ENCODE data around the gene MAMLD1.
A peak's percentile ranks its signal among the peaks of the same experiment; 100 is the strongest.

MAMLD1 gene

DNA sequence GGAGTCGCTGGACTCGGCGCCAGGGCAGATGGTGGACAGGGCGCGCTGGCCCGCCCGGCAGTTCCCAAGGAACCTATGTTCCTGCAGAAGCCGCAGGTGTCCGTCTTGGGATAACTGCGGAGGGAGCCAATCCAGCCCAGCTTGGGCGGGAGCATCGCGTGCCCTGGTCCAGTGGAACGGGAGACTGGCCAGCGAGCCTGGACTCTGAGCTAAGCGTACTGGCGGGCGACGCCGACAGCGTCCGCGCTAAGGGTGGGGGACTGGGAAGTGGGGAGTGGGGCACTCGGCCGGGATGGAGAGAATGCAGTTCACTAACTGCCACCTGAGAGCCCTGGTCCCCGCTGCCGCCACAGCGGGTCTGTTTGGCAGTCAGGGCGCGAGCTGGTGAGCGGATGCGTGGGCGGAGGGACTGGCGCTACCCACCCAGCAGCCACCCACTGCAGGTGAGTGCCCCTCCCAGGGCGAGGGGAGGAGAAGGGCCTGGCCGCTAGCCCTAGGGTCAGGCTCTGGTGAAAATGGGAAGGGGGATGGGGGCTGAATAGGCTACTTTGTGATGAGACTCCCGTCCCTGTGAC is 1.3 kb upstream of the MAMLD1 start:
- no peak overlapping the region for H3K18ac ChIP-seq (ENCODE audit: low read depth in 1 of 2, low read length in 2 of 2)
- H4K91ac ChIP-seq (ENCODE audit: low read length) = no peak overlapping the region
- no peaks in the 10 kb centered on the region for H3K9me3 ChIP-seq (ENCODE audit: control insufficient read depth, low read length)
- no peak overlapping the region for H2BK5ac ChIP-seq (ENCODE audit: low read depth, low read length, poor library complexity, severe bottlenecking)
- peak overlapping the region; percentile 77 for H3K9ac ChIP-seq (ENCODE audit: low read length)
- no peak overlapping the region for H2BK12ac ChIP-seq (ENCODE audit: low read length in 2 of 2)
- H2BK120ac ChIP-seq (ENCODE audit: low read depth, low read length) = no peak overlapping the region
- H3K4me1 ChIP-seq (ENCODE audit: control insufficient read depth, insufficient read depth, low read depth, low read length) = peaks cover 12% of the 10 kb centered on the region
- H3K27me3 ChIP-seq (ENCODE audit: control insufficient read depth in 1 of 2, insufficient read depth in 1 of 2, low read length in 2 of 2) = peaks cover 0 to 42% of the 10 kb centered on the region in 2 experiments
- no peak overlapping the region for H3K4ac ChIP-seq (ENCODE audit: low read depth in 1 of 2, low read length in 2 of 2)
- no peak overlapping the region for H2AK5ac ChIP-seq (ENCODE audit: low read length, severe bottlenecking)
- peak overlapping the region; percentile 87 for H3K4me2 ChIP-seq (ENCODE audit: low read length, poor library complexity, severe bottlenecking)
- peak; percentile 25 for DNase-seq
- 2% methylated on average over 24 of the region's 37 CpGs for WGBS
- no peak overlapping the region for H3K14ac ChIP-seq (ENCODE audit: low read length in 2 of 2)
- H3K23ac ChIP-seq (ENCODE audit: low read length in 2 of 2) = no peak overlapping the region
- no peak overlapping the region for H3K27ac ChIP-seq (ENCODE audit: low read length, poor library complexity, severe bottlenecking)
- H2AFZ ChIP-seq (ENCODE audit: low read depth, low read length) = no peak overlapping the region
- peak overlapping the region; percentile 50 to 82 for H3K4me3 ChIP-seq (ENCODE audit: insufficient read depth in 1 of 2, low read depth in 1 of 2, low read length in 2 of 2)
- H3K36me3 ChIP-seq (ENCODE audit: control insufficient read depth in 1 of 2, insufficient read depth in 2 of 2, low read depth in 1 of 2, low read length in 2 of 2) = no peaks in the 10 kb centered on the region
- H3K79me1 ChIP-seq (replicated peaks; ENCODE audit: low read length, poor library complexity, severe bottlenecking) = no peaks in the 10 kb centered on the region
- no peak overlapping the region for H4K8ac ChIP-seq (ENCODE audit: low read length)
- H2BK15ac ChIP-seq (ENCODE audit: low read depth, poor library complexity, severe bottlenecking) = no peak overlapping the region

DNA sequence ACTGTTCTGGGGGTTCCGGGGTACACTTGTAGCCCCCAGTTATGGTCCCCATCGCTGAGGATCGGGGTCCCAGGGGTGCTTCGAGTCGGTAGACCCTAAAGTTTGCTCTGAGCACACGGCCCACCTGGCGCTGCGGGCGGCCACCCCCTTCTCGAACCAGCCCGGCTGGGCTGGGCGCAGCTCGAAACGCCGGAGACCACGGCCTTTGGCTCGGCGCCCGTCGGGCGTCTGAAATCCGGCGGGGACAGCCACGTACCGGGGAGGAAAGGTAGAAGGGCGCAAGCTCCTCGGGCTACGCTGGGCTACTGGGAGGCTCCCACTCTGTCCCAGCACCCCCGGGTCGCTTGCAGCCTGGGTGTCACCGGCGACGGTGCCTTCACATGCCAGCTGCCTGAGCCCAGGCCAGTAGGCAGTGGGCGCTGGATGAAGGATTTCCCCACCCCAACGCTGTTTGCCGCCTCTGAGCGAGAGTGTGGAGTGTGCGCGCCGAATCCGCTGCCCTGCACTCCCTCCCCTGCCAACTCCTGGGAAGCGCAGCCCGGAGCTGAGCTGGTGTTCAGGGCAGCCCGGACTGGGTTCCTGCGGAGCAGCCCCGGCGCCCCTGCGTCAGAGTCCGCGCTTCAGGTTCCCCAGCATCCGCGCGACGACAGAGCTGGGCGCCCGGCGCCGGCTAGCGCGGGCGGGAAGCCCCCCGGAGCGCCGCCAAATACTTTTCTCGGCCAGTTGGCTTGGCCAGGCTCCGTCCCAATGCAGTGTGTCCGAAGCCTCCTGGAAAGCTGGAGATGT is 637 bp downstream of the MAMLD1 start:
- Histone ChIP-seq H2AFZ (ENCODE audit: low read depth, low read length) (no peak overlapping the region), H3K36me3 (ENCODE audit: control insufficient read depth in 1 of 2, insufficient read depth in 2 of 2, low read depth in 1 of 2, low read length in 2 of 2) (no peaks in the 10 kb centered on the region), H3K9me3 (ENCODE audit: control insufficient read depth, low read length) (no peaks in the 10 kb centered on the region), H3K4me1 (ENCODE audit: control insufficient read depth, insufficient read depth, low read depth, low read length) (peaks cover 12% of the 10 kb centered on the region), H3K27me3 (ENCODE audit: control insufficient read depth in 1 of 2, insufficient read depth in 1 of 2, low read length in 2 of 2) (peaks cover 0 to 26% of the 10 kb centered on the region in 2 experiments), H2BK5ac (ENCODE audit: low read depth, low read length, poor library complexity, severe bottlenecking) (no peak overlapping the region), H3K23ac (ENCODE audit: low read length in 2 of 2) (no peak overlapping the region), H3K4ac (ENCODE audit: low read depth in 1 of 2, low read length in 2 of 2) (no peak overlapping the region), H3K27ac (ENCODE audit: low read length, poor library complexity, severe bottlenecking) (peak overlapping the region; percentile 43), H3K14ac (ENCODE audit: low read length in 2 of 2) (no peak overlapping the region), H2BK12ac (ENCODE audit: low read length in 2 of 2) (no peak overlapping the region), H2BK15ac (ENCODE audit: low read depth, poor library complexity, severe bottlenecking) (no peak overlapping the region), H3K4me2 (ENCODE audit: low read length, poor library complexity, severe bottlenecking) (peak overlapping the region; percentile 87), H3K18ac (ENCODE audit: low read depth in 1 of 2, low read length in 2 of 2) (peak overlapping the region; percentile 6 to 81), H3K79me1 (replicated peaks; ENCODE audit: low read length, poor library complexity, severe bottlenecking) (no peaks in the 10 kb centered on the region), H3K4me3 (ENCODE audit: insufficient read depth in 1 of 2, low read depth in 1 of 2, low read length in 2 of 2) (peak overlapping the region; percentile 72 to 82), H4K8ac (ENCODE audit: low read length) (no peak overlapping the region), H4K91ac (ENCODE audit: low read length) (peak overlapping the region; percentile 15), H3K9ac (ENCODE audit: low read length) (peak overlapping the region; percentile 77), H2BK120ac (ENCODE audit: low read depth, low read length) (no peak overlapping the region), H2AK5ac (ENCODE audit: low read length, severe bottlenecking) (no peak overlapping the region)
- WGBS = under 1% methylated on average over 48 of the region's 67 CpGs
- DNase-seq = peak; percentile 50

DNA sequence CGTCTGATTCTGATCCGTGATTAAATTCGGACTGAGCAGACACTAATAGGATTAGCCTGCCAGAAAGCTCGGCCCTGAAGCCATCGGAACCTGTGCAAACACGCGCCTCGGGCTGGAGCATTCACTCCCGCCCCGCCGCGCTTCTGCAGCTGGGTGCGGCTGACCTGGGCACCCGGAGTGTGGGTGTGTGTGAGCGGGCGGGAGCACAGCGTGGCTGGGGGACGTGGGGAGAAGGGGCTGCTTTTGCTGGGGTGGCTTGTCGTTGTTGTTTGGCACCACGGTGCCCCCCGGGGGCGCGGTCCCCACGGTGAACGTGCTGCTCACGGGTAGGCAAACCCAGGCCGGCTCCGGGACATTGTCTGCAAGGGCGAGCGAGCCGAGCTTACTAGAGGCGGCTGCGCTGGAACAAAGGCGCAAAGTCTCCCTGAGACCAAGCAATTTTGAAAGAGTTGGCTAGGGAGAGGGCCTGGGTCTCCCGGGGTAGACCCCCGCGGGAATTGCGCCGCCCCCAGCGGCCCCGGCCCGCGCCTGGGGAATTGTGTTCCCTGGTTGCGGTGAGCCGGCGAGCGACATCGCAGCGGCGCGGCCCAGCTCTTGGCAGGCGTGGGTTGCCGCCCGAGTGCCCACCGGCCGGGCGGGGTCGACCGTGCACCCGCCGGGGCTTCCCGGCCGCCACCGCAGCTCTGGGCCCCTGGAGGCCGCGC is 1.4 kb downstream of the MAMLD1 start:
- H3K4ac ChIP-seq (ENCODE audit: low read depth in 1 of 2, low read length in 2 of 2) = no peak overlapping the region
- no peak overlapping the region for H2BK12ac ChIP-seq (ENCODE audit: low read length in 2 of 2)
- peaks cover 0 to 20% of the 10 kb centered on the region in 2 experiments for H3K27me3 ChIP-seq (ENCODE audit: control insufficient read depth in 1 of 2, insufficient read depth in 1 of 2, low read length in 2 of 2)
- peaks cover 12% of the 10 kb centered on the region for H3K4me1 ChIP-seq (ENCODE audit: control insufficient read depth, insufficient read depth, low read depth, low read length)
- H2BK15ac ChIP-seq (ENCODE audit: low read depth, poor library complexity, severe bottlenecking) = no peak overlapping the region
- H3K18ac ChIP-seq (ENCODE audit: low read depth in 1 of 2, low read length in 2 of 2) = peak overlapping the region in 1 of 2 experiments; percentile 48
- no peaks in the 10 kb centered on the region for H3K79me1 ChIP-seq (replicated peaks; ENCODE audit: low read length, poor library complexity, severe bottlenecking)
- no peak overlapping the region for H4K91ac ChIP-seq (ENCODE audit: low read length)
- no peaks in the 10 kb centered on the region for H3K36me3 ChIP-seq (ENCODE audit: control insufficient read depth in 1 of 2, insufficient read depth in 2 of 2, low read depth in 1 of 2, low read length in 2 of 2)
- peak overlapping the region; percentile 72 to 82 for H3K4me3 ChIP-seq (ENCODE audit: insufficient read depth in 1 of 2, low read depth in 1 of 2, low read length in 2 of 2)
- H3K9me3 ChIP-seq (ENCODE audit: control insufficient read depth, low read length) = peaks cover 6% of the 10 kb centered on the region
- no peak overlapping the region for H2BK5ac ChIP-seq (ENCODE audit: low read depth, low read length, poor library complexity, severe bottlenecking)
- DNase-seq = peak; percentile 38
- 0% methylated on average over 18 of the region's 66 CpGs for WGBS
- no peak overlapping the region for H2AK5ac ChIP-seq (ENCODE audit: low read length, severe bottlenecking)
- no peak overlapping the region for H2BK120ac ChIP-seq (ENCODE audit: low read depth, low read length)
- H3K9ac ChIP-seq (ENCODE audit: low read length) = peak overlapping the region; percentile 77
- no peak overlapping the region for H3K23ac ChIP-seq (ENCODE audit: low read length in 2 of 2)
- H2AFZ ChIP-seq (ENCODE audit: low read depth, low read length) = no peak overlapping the region
- H4K8ac ChIP-seq (ENCODE audit: low read length) = no peak overlapping the region
- H3K27ac ChIP-seq (ENCODE audit: low read length, poor library complexity, severe bottlenecking) = no peak overlapping the region
- H3K4me2 ChIP-seq (ENCODE audit: low read length, poor library complexity, severe bottlenecking) = peak overlapping the region; percentile 87
- H3K14ac ChIP-seq (ENCODE audit: low read length in 2 of 2) = no peak overlapping the region
